Thoracic aorta (tissue), 2 donors: ENCODE data around the gene GPAT2. TPM values are rescaled to one million over a fixed set of nuclear protein-coding genes. Genes with fewer than 3 reads are reported as not detected.
"Not testable (repeated sequence)": the region's sequence is repeated elsewhere in the genome, so short reads cannot be mapped to it uniquely, and the experiment has no call there.

Experiments
- ATAC-seq: fragments of 150-250 bp; one replicate; pipeline ENCODE4 v1.8.0; 2017; ENCODE audit warnings: low read depth; ENCODE audit not compliant: insufficient number of reproducible peaks, low FRiP score
- DNase-seq: peaks from one replicate; pipeline ENCODE4 v3.0.0-alpha.2; 2020; ENCODE audit warnings: low spot score
- H3K27ac ChIP-seq, 2 donors: fragments of 200-600 bp; sonication (generic); 1 replicate in 1 of 2; 2 replicates in 1 of 2; pipeline ENCODE4 v1.5.1; 2016; ENCODE audit warnings: mild to moderate bottlenecking in 2 of 2, moderate library complexity in 2 of 2
- H3K27me3 ChIP-seq: fragments of 200-600 bp; sonication (generic); replicated peaks from 2 replicates; pipeline ENCODE4 v1.6.0; 2016; ENCODE audit warnings: mild to moderate bottlenecking; ENCODE audit not compliant: insufficient read depth
- H3K36me3 ChIP-seq: fragments of 200-600 bp; sonication (generic); one replicate; pipeline ENCODE4 v1.5.1; 2016
- H3K4me1 ChIP-seq, 2 donors: fragments of 200-600 bp; sonication (generic); 1 replicate in 1 of 2; 2 replicates in 1 of 2; pipeline versions ENCODE4 v1.5.1 to v1.6.0; 2016; ENCODE audit warnings: low read depth in 2 of 2, mild to moderate bottlenecking in 1 of 2; ENCODE audit not compliant: control insufficient read depth in 1 of 2
- H3K4me3 ChIP-seq: fragments of 200-600 bp; sonication (generic); 2 replicates; pipeline ENCODE4 v1.5.1; 2016; ENCODE audit warnings: mild to moderate bottlenecking
- H3K9me3 ChIP-seq: fragments of 200-600 bp; sonication (generic); 2 replicates; pipeline ENCODE4 v1.5.1; 2016
- CTCF ChIP-seq: fragments of 200-600 bp; sonication (generic); IDR thresholded peaks from one replicate; pipeline ENCODE4 v1.5.1; 2019; ENCODE audit warnings: antibody characterized with exemption
- total RNA-seq, 2 donors: library from RNA; depleted of rRNA; stranded (reverse); fragments of >200 nt; gene quantifications; one replicate each; pipeline versions ENCODE4 v1.1.0 to v1.2.3, GENCODE V29; 2016

Gene GPAT2
- total RNA-seq, 2 donors from 2014 or later: 6.9 TPM

DNA sequence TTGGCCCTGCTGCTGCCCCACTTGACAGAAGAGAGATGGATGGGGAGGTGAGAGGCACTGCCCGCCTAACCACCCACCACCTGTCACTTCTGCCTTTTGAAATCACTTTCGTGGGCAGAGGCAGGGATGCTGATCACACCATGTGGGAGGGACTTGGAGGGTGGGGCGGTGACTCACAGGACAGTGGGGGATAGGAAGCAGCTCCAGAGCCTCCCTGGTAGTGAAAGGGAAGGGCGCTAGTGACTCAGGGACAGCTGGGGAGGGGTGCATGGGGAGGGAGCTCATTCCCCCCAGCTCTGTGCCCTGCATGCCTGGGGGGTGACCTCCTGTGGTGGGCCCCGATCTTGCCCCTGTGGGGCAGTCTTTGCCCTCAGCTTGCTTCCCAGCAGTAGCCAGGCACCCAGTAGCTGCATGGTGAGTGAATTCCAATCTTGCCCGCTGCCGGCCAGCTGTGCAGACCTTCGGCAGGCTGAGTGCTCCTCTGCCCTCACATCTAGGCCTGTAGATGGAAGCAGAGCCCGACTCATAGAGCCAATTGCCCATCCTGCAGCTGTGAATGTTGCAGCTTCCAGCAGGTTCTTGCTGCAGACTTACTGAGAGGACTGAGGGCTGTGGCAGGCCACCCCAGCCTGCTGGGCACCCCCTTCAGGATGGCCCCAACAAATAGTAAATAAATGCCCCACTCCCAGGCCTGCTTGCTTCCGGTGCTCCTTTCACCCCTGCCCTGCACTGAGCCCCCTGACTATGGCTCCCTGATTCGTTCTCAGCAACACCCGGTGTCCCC, 28.6 kb upstream of the GPAT2 start:
- not testable (repeated sequence) for DNase-seq, H3K36me3 ChIP-seq, H3K27ac ChIP-seq, H3K4me1 ChIP-seq, H3K9me3 ChIP-seq, H3K27me3 ChIP-seq, H3K4me3 ChIP-seq, ATAC-seq
- peak; percentile 14 for TF ChIP-seq CTCF

- DNase-seq, H3K4me1 ChIP-seq, H3K36me3 ChIP-seq, H3K27me3 ChIP-seq, H3K27ac ChIP-seq, H3K4me3 ChIP-seq, H3K9me3 ChIP-seq, ATAC-seq: not testable (repeated sequence)
Observed at GRCh38 chr2:96062483-96062882, 27.8 kb upstream of the GPAT2 start.

DNA sequence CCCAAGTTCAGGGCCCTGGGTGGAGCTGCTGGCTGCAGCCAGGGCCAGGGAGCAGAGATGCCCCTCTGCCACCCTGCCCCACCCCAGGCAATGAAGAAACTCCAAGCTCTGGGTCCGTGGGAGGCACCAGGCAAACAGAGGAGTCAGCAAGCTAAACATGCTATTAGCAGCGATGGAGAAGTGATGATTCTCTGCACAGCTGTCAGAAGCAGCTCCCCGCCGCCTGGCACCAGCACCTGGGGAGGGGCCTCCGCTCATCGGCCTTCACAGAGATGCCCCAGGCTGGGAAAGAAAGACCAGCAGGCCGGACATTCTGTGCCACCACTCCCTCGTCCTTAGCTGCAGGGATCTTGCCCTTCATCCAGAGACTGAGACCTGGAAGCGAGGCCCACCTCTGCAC, 27.2 kb upstream of the GPAT2 start:
- H3K9me3 ChIP-seq, H3K4me3 ChIP-seq, H3K4me1 ChIP-seq, DNase-seq, H3K36me3 ChIP-seq, ATAC-seq, H3K27me3 ChIP-seq, H3K27ac ChIP-seq: not testable (repeated sequence)

DNA sequence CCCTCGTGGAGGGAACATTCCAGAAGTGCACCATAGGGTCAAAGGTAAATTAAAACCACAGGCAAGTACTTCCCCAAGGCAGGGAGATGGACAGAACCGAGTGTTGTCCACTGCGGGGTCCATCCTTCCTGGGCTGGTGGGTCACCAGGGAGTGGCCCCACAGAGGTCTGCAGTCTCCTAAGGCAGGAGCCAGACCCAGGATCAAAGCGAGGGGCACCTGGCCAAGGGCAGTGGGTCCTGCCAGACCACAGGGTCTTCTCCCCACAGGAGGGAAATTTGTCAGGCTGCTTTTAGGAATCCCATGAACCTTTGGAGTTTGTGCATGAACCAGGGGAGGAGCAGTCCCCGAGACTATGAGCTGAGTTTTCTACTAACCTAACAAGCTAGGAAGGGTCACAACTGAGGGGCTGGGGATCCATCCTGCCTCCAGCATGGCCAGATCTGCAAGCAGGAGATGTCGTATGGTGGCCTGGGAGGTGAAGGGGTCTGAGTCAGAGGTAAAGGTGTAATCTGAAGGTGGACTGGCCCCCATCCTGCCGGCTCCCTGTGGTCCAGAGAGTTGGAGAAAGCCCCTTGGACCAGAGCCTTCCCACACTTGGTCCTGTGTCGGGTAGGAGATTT, 26.6 kb upstream of the GPAT2 start:
- H3K27ac ChIP-seq, DNase-seq, ATAC-seq: not testable (repeated sequence)

DNA sequence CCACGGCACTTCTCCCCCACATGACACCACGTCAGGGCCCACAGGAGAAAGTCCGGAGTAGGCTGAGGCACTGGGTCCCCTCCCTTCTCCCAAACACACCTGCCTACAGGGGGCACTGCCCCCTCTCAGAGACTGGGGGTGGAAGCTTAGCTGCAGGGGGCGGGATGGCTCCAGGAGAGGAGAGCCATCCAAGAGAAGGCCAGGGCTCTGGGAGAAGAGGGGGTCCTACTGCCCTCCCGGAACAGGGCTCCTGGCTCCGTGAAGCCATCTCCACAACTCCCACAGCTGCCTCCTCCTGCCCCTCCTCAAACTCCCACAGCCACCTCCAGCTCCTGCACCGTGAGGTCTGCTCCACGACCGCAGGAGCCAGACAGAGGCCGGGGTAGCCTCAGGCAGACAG, 25.6 kb upstream of the GPAT2 start:
- not testable (repeated sequence) for H3K4me3 ChIP-seq, H3K27me3 ChIP-seq, H3K27ac ChIP-seq, H3K9me3 ChIP-seq, H3K36me3 ChIP-seq, H3K4me1 ChIP-seq, DNase-seq, ATAC-seq

More for the DNA sequence above, 26.6 kb upstream of the GPAT2 start:
- not testable (repeated sequence) for H3K9me3 ChIP-seq, H3K27me3 ChIP-seq, H3K36me3 ChIP-seq, H3K4me3 ChIP-seq, H3K4me1 ChIP-seq

DNA sequence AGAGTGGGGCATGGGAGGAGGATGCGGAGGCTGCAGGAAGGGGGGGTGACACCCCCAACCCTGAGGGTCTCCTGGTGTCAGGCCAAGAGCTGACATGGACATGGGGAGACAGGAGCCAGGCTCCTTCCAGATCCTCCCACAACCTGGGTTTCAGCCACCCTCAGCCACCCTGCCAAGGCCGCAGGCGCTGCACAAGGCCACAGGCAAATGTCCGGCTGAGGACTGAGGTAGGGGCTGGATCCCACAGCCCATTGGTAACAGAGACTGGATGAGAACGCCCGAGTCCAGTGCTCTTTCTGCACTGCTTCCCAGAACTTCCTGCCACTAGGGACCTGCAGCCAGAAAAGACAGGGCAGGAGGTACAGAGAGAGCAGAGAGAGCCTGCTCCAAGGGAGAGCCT, 24.7 kb upstream of the GPAT2 start:
- H3K4me1 ChIP-seq, DNase-seq, H3K9me3 ChIP-seq, H3K36me3 ChIP-seq, H3K4me3 ChIP-seq, ATAC-seq, H3K27ac ChIP-seq, H3K27me3 ChIP-seq: not testable (repeated sequence)

GRCh38 chr2:96055830-96056229, 21.1 kb upstream of the GPAT2 start:
- not testable (repeated sequence) for H3K27me3 ChIP-seq, H3K9me3 ChIP-seq, ATAC-seq, H3K27ac ChIP-seq, H3K4me3 ChIP-seq, DNase-seq, H3K36me3 ChIP-seq, H3K4me1 ChIP-seq

DNA sequence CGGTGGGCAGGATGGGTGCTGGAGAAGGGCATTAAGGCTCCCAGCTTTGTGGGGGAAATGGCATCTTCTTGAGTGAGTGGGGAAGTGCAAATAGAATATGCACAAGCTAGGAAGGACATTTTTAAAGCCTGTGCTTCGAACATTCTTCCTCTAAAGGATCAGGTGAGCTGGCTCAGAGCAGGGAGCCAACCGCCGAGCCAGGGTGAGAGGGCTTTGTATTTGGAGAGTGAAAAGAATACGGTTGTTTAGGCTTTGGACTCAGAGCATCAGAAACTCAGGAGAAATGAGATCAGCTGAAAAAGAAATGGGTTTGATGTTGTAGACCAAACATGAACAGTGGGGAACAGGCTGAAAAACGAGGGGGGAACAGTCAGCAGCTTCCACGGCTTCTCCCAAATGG, 19.8 kb upstream of the GPAT2 start:
- not testable (repeated sequence) for DNase-seq, H3K27ac ChIP-seq, ATAC-seq, H3K4me1 ChIP-seq, H3K27me3 ChIP-seq, H3K4me3 ChIP-seq, H3K36me3 ChIP-seq, H3K9me3 ChIP-seq

- H3K4me3 ChIP-seq, H3K9me3 ChIP-seq, H3K27me3 ChIP-seq, ATAC-seq, H3K4me1 ChIP-seq, H3K36me3 ChIP-seq, DNase-seq, H3K27ac ChIP-seq: not testable (repeated sequence)
Observed at GRCh38 chr2:96053385-96053784, 18.7 kb upstream of the GPAT2 start.

DNA sequence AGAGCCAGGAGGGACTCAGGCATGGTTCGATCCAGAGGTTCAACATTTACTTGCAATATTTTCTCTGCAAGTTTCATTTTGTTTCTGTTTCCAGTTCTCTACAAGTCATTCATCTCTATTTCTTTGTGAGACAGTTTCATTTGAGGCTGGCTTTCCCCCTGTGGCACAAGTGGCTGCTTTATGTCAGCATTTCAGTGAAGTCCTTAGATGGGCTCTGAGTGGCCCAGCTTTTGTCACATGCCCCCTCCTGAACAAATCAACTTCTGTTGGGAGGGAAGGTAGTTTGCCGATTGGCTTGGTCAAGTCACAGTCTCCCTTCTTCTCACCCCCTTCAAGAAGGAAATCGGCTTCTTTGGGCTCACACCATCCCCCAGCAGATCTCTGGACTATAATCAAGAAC, 17.9 kb upstream of the GPAT2 start:
- H3K9me3 ChIP-seq, H3K36me3 ChIP-seq, H3K4me3 ChIP-seq, H3K4me1 ChIP-seq, H3K27ac ChIP-seq, H3K27me3 ChIP-seq, ATAC-seq, DNase-seq: not testable (repeated sequence)

- not testable (repeated sequence) for H3K36me3 ChIP-seq, H3K4me1 ChIP-seq, ATAC-seq, H3K27me3 ChIP-seq, DNase-seq, H3K4me3 ChIP-seq, H3K27ac ChIP-seq, H3K9me3 ChIP-seq
Observed at GRCh38 chr2:96049917-96050262, 15.2 kb upstream of the GPAT2 start.
